Measurements from ENCODE around the gene BHLHE23. TPM values are rescaled to one million over a fixed set of nuclear protein-coding genes. Genes with fewer than 3 reads are reported as not detected.

Gene BHLHE23
- total RNA-seq, 1 donor from 2014 or later: not detected

GRCh38 chr20:63002511-63002910 is 4.3 kb downstream of the BHLHE23 start:
- Histone ChIP-seq H3K27me3 (peaks cover 8% of the 10 kb centered on the region), H3K4me3 (no peak overlapping the region), H3K4me1 (peaks cover 15% of the 10 kb centered on the region), H3K27ac (no peak overlapping the region), H3K36me3 (no peaks in the 10 kb centered on the region), H3K9me3 (no peaks in the 10 kb centered on the region)
- TF ChIP-seq POLR2AphosphoS5 (IDR thresholded peaks at IDR 0.05; ENCODE audit: insufficient read depth in 1 of 2, low read depth in 1 of 2) (no peak), POLR2A (IDR thresholded peaks at IDR 0.05) (no peak), CTCF (IDR thresholded peaks at IDR 0.05) (no peak)
- DNase-seq (ENCODE audit: extremely low spot score in 2 of 2): no peak
- intact Hi-C loops (cut with DNase I): no loop called here

GRCh38 chr20:63000958-63001357 is 5.8 kb downstream of the BHLHE23 start:
- Histone ChIP-seq H3K36me3 (no peaks in the 10 kb centered on the region), H3K4me1 (peaks cover 6% of the 10 kb centered on the region), H3K27ac (no peak overlapping the region), H3K27me3 (peaks cover 8% of the 10 kb centered on the region), H3K4me3 (no peak overlapping the region), H3K9me3 (no peaks in the 10 kb centered on the region)
- intact Hi-C loops (cut with DNase I): no loop called here
- no peak for DNase-seq (ENCODE audit: extremely low spot score in 2 of 2)
- no peak for TF ChIP-seq CTCF (IDR thresholded peaks at IDR 0.05)
- TF ChIP-seq POLR2AphosphoS5 (IDR thresholded peaks at IDR 0.05; ENCODE audit: insufficient read depth in 1 of 2, low read depth in 1 of 2): no peak
- no peak for TF ChIP-seq POLR2A (IDR thresholded peaks at IDR 0.05)

- H3K27me3 ChIP-seq: peaks cover 5% of the 10 kb centered on the region
- DNase-seq (ENCODE audit: extremely low spot score in 2 of 2): no peak
- TF ChIP-seq POLR2A (IDR thresholded peaks at IDR 0.05): no peak
- TF ChIP-seq CTCF (IDR thresholded peaks at IDR 0.05): no peak
- no peak for TF ChIP-seq POLR2AphosphoS5 (IDR thresholded peaks at IDR 0.05; ENCODE audit: insufficient read depth in 1 of 2, low read depth in 1 of 2)
- H3K4me1 ChIP-seq: peaks cover 3% of the 10 kb centered on the region
- H3K4me3 ChIP-seq: no peak overlapping the region
- no peak overlapping the region for H3K27ac ChIP-seq
- H3K9me3 ChIP-seq: no peaks in the 10 kb centered on the region
- intact Hi-C loops (cut with DNase I): no loop called here
- no peaks in the 10 kb centered on the region for H3K36me3 ChIP-seq
Measured at GRCh38 chr20:63000036-63000435, 6.7 kb downstream of the BHLHE23 start.

- H3K27ac ChIP-seq: no peak overlapping the region
- no peaks in the 10 kb centered on the region for H3K36me3 ChIP-seq
- TF ChIP-seq POLR2A (IDR thresholded peaks at IDR 0.05) (no peak), CTCF (IDR thresholded peaks at IDR 0.05) (no peak), POLR2AphosphoS5 (IDR thresholded peaks at IDR 0.05; ENCODE audit: insufficient read depth in 1 of 2, low read depth in 1 of 2) (no peak)
- DNase-seq (ENCODE audit: extremely low spot score in 2 of 2): no peak
- intact Hi-C loops (cut with DNase I): no loop called here
- H3K27me3 ChIP-seq: peaks cover under 1% of the 10 kb centered on the region
- no peaks in the 10 kb centered on the region for H3K4me1 ChIP-seq
- H3K4me3 ChIP-seq: no peak overlapping the region
- no peaks in the 10 kb centered on the region for H3K9me3 ChIP-seq
Measured at GRCh38 chr20:62999580-62999979, 7.2 kb downstream of the BHLHE23 start.

- no peak for DNase-seq (ENCODE audit: extremely low spot score in 2 of 2)
- Histone ChIP-seq H3K36me3 (no peaks in the 10 kb centered on the region), H3K27ac (no peak overlapping the region), H3K4me3 (no peak overlapping the region), H3K4me1 (no peaks in the 10 kb centered on the region), H3K9me3 (no peaks in the 10 kb centered on the region), H3K27me3 (no peaks in the 10 kb centered on the region)
- TF ChIP-seq CTCF (IDR thresholded peaks at IDR 0.05) (no peak), POLR2AphosphoS5 (IDR thresholded peaks at IDR 0.05; ENCODE audit: insufficient read depth in 1 of 2, low read depth in 1 of 2) (no peak)
- intact Hi-C loops (cut with DNase I): no loop called here
Measured at GRCh38 chr20:62998449-62998848, 8.3 kb downstream of the BHLHE23 start.

Measured in vagina (tissue), 2 donors.